ENCODE data around the gene AHI1.

- TF ChIP-seq CTCF (conservative IDR thresholded peaks at IDR 0.05 in 1 of 2, IDR thresholded peaks at IDR 0.05 in 1 of 2; ENCODE audit: low read depth in 1 of 2, low read length in 2 of 2) (no peak), EZH2 (IDR thresholded peaks at IDR 0.05; ENCODE audit: low read length, missing control alignments) (no peak)
These were observed 245.8 kb downstream of the AHI1 start for GRCh38 chr6:135251498-135252441.
